K562 (cell line): Measurements from ENCODE around the gene MAGT1. TPM values are rescaled to one million over a fixed set of nuclear protein-coding genes. Genes with fewer than 3 reads are reported as not detected.

Experiments used
- CXXC5 ChIP-seq: fragments of 250-450 bp; sonication (Bioruptor Pico); IDR thresholded peaks from 2 replicates; pipeline ENCODE4 v1.8.0; 2022; ENCODE audit warnings: inconsistent platforms, mild to moderate bottlenecking, moderate library complexity
- RBM14 ChIP-seq: fragments of 200-400 bp; formaldehyde crosslinking; IDR thresholded peaks from 2 replicates; pipeline ENCODE4 v1.6.1; 2018; ENCODE audit warnings: low read depth, mild to moderate bottlenecking, low read length, moderate library complexity, borderline replicate concordance; ENCODE audit not compliant: insufficient read depth
- RERE ChIP-seq: sonication (generic); formaldehyde crosslinking; IDR thresholded peaks from 2 replicates; pipeline ENCODE4 v1.8.0; 2023; ENCODE audit warnings: missing genetic modification reagents, mild to moderate bottlenecking, borderline replicate concordance
- polyA plus RNA-seq, 8 experiments: library from polyadenylated mRNA; depleted of rRNA in 4 of 8; stranded (reverse) in 5 of 8; unstranded in 3 of 8; fragments of >200 nt; fragmentation: Nextera tagmentation in 2 of 8; fragmentation: Illumina TruSeq in 1 of 8; extraction: Ambion mirVana in 2 of 8; extraction: Trizol in 1 of 8; gene quantifications; 2 replicates each; pipeline versions ENCODE4 v1.2.1 to v1.2.3, GENCODE V29; 2011 to 2014; ENCODE audit warnings: inconsistent platforms in 1 of 8, missing spikeins in 1 of 8
- total RNA-seq, 7 experiments: library from RNA; depleted of rRNA in 6 of 7; stranded (reverse); fragments of >200 nt in 6 of 7; fragmentation: Illumina TruSeq in 2 of 7; extraction: Trizol in 2 of 7; gene quantifications; 2 replicates each; pipeline versions ENCODE4 v1.2.1 to v1.2.3, GENCODE V29; 2011 to 2021; ENCODE audit warnings: low replicate concordance in 1 of 7

Gene MAGT1
- total and polyA plus RNA-seq, 9 of the 15 experiments (the other 6 are each of a cell fraction or from before 2014, with no cell fraction given), result 15.5 to 46.2 (median 28.8) TPM

DNA sequence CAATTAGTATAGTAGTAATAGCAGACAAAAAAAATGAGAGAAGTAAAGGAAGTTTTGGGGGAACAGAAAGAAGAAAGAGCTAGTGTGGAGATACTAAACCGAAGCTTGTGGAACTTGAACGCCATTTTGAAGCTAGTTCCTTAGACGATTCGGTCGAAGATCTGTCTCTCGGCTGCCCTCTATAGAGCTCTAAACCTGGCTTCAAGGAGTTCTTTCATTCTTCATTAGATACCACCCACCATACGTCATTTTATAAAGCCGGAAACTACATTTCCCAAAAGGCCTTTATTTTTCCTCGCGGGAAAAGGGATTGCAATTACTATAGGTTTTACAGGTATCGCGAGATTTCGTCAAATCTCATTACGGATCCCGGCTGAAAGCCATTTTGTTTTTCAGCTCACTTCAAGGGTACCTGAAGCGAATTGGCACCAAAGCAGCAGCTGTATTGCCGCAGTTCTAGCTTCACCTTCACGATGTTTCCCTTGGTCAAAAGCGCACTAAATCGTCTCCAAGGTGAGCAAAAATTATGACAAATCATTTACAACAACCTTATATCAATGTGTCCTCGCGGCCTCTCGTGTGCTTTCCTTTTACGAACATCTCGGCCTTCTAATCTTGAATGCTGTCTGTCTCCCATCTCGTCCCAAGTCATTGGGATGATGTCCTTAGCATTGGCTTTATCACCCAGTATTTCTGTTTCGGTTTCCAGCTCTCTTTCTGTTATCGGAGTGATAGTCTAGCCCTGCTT lies 4.0 kb upstream of the MAGT1 start, which contains the start of gene COX7B (continued):
- no peak for TF ChIP-seq RERE (CRISPR knock-in tag)
- TF ChIP-seq RBM14, result no peak
- TF ChIP-seq CXXC5 (CRISPR knock-in tag), result peak; percentile 19; the same call in 1 of the 2 replicates
